PFSK-1 (cell line): ENCODE results near the gene HIGD1C.

Source experiments
- FOXP2 ChIP-seq: optimal IDR thresholded peaks from 2 replicates; pipeline ENCODE3; 2011; ENCODE audit warnings: borderline replicate concordance, control low read depth, inconsistent platforms; ENCODE audit not compliant: insufficient read depth; ENCODE audit errors: extremely low read length, extremely low read depth
- POLR2AphosphoS5 ChIP-seq: IDR thresholded peaks from 2 replicates; pipeline ENCODE4 v1.6.1; 2012; ENCODE audit warnings: low read depth, mild to moderate bottlenecking, control low read depth, low read length, moderate library complexity
- SIN3A ChIP-seq: IDR thresholded peaks from 2 replicates; pipeline ENCODE4 v1.6.1; 2012; ENCODE audit warnings: mild to moderate bottlenecking, low read length, moderate library complexity, borderline replicate concordance; ENCODE audit not compliant: insufficient read depth
- TAF1 ChIP-seq: IDR thresholded peaks from 2 replicates; pipeline ENCODE4 v1.6.1; 2012; ENCODE audit warnings: low read length, control low read depth, borderline replicate concordance; ENCODE audit not compliant: insufficient read depth
- TF ChIP-seq, protein P1 (sequence below), 2 experiments: IDR thresholded peaks; 2 replicates each; pipeline versions ENCODE4 v1.6.1 to v1.8.0; 2011 to 2012; ENCODE audit warnings: low read depth in 2 of 2, low read length in 2 of 2, control low read depth in 1 of 2, inconsistent platforms in 1 of 2, mild to moderate bottlenecking in 1 of 2, moderate library complexity in 1 of 2; ENCODE audit not compliant: insufficient read depth in 1 of 2

Gene HIGD1C

GRCh38 chr12:51000245-51000644 is 47.9 kb downstream of the HIGD1C start:
- TF ChIP-seq FOXP2: no peak
- TF ChIP-seq POLR2AphosphoS5: no peak
- TF ChIP-seq SIN3A: no peak
- no peak for TF ChIP-seq TAF1
- TF ChIP-seq, protein P1, sequence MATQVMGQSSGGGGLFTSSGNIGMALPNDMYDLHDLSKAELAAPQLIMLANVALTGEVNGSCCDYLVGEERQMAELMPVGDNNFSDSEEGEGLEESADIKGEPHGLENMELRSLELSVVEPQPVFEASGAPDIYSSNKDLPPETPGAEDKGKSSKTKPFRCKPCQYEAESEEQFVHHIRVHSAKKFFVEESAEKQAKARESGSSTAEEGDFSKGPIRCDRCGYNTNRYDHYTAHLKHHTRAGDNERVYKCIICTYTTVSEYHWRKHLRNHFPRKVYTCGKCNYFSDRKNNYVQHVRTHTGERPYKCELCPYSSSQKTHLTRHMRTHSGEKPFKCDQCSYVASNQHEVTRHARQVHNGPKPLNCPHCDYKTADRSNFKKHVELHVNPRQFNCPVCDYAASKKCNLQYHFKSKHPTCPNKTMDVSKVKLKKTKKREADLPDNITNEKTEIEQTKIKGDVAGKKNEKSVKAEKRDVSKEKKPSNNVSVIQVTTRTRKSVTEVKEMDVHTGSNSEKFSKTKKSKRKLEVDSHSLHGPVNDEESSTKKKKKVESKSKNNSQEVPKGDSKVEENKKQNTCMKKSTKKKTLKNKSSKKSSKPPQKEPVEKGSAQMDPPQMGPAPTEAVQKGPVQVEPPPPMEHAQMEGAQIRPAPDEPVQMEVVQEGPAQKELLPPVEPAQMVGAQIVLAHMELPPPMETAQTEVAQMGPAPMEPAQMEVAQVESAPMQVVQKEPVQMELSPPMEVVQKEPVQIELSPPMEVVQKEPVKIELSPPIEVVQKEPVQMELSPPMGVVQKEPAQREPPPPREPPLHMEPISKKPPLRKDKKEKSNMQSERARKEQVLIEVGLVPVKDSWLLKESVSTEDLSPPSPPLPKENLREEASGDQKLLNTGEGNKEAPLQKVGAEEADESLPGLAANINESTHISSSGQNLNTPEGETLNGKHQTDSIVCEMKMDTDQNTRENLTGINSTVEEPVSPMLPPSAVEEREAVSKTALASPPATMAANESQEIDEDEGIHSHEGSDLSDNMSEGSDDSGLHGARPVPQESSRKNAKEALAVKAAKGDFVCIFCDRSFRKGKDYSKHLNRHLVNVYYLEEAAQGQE (IDR thresholded peaks at IDR 0.05; ENCODE audit: insufficient read depth in 1 of 2, low read depth in 2 of 2, low read length in 2 of 2): no peak

- no peak for TF ChIP-seq SIN3A
- no peak for TF ChIP-seq TAF1
- TF ChIP-seq POLR2AphosphoS5: no peak
- TF ChIP-seq, protein P1 (IDR thresholded peaks at IDR 0.05; ENCODE audit: insufficient read depth in 1 of 2, low read depth in 2 of 2, low read length in 2 of 2): no peak
- TF ChIP-seq FOXP2: no peak
These were observed 49.5 kb downstream of the HIGD1C start for GRCh38 chr12:51001799-51002198.

DNA sequence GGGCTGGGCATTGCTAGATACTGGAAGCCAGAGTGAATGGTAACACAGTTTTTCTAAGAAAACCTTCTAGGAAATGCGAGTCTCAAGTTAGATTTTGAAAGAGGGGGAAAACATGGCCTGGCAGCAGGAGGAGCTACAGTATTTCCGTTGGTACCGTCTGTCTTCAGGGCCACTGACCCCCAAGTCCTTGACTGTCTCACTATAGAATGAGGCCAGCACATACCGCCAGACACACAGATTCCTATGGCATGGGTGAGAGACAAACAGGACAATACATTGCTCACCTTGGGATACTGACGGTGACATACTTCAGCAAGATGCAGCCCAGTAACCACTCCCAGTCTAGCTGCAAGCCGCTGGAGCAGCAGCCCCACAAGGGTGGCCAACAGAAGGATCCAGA is 52.2 kb downstream of the HIGD1C start:
- TF ChIP-seq POLR2AphosphoS5: no peak
- no peak for TF ChIP-seq FOXP2
- TF ChIP-seq SIN3A: no peak
- TF ChIP-seq, protein P1 (IDR thresholded peaks at IDR 0.05; ENCODE audit: insufficient read depth in 1 of 2, low read depth in 2 of 2, low read length in 2 of 2): no peak

GRCh38 chr12:51005030-51005429 is 52.7 kb downstream of the HIGD1C start:
- no peak for TF ChIP-seq SIN3A
- no peak for TF ChIP-seq TAF1
- TF ChIP-seq POLR2AphosphoS5: no peak
- TF ChIP-seq, protein P1 (IDR thresholded peaks at IDR 0.05; ENCODE audit: insufficient read depth in 1 of 2, low read depth in 2 of 2, low read length in 2 of 2): no peak
- no peak for TF ChIP-seq FOXP2

DNA sequence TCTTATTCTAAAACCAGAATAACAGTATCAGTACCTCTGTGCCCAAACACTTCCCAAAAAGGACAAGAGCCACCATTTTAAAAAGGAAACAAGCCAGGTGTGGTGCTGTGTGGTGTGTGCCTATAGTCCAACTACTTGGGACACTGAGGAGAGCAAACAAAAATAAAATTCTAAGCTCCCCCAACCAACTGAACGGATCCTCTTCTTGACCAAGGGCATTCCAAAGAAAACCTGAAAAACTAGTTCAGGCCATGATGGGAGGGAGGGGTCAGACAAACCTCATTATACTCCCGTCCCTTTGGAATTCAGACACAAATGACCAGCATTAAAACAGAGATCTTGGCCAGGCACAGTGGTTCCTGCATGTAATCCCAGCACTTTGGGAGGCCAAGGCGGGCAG is 53.3 kb downstream of the HIGD1C start:
- TF ChIP-seq TAF1: no peak
- TF ChIP-seq SIN3A: no peak
- no peak for TF ChIP-seq POLR2AphosphoS5
- no peak for TF ChIP-seq FOXP2
- TF ChIP-seq, protein P1 (IDR thresholded peaks at IDR 0.05; ENCODE audit: insufficient read depth in 1 of 2, low read depth in 2 of 2, low read length in 2 of 2): no peak
